DND-41 (cell line): ENCODE data around the gene CDT1.

Experiments used
- ATAC-seq: fragments of 200-7000 bp; cut with Tn5 transposase; 3 replicates; pipeline ENCODE4 v1.9.1; 2021; ENCODE audit warnings: low read depth; ENCODE audit not compliant: insufficient read depth
- DNase-seq: peaks from one replicate; pipeline ENCODE4 v3.0.0-alpha.2; 2020
- H2AFZ ChIP-seq: 2 replicates; pipeline ENCODE4 v1.6.0; 2012; ENCODE audit warnings: low read depth, low read length
- H3K27ac ChIP-seq: 2 replicates; pipeline ENCODE4 v1.5.1; 2012; ENCODE audit warnings: low read length, inconsistent platforms
- H3K27me3 ChIP-seq: fragments of 200-600 bp; sonication (generic); 2 replicates; pipeline ENCODE4 v1.6.0; 2012; ENCODE audit warnings: low read length, mild to moderate bottlenecking, inconsistent platforms; ENCODE audit not compliant: insufficient read depth, poor library complexity
- H3K36me3 ChIP-seq: 2 replicates; pipeline ENCODE4 v1.5.1; 2012; ENCODE audit warnings: low read length, inconsistent platforms; ENCODE audit not compliant: insufficient read depth
- H3K4me1 ChIP-seq: 2 replicates; pipeline ENCODE4 v1.5.1; 2012; ENCODE audit warnings: mild to moderate bottlenecking, low read length; ENCODE audit not compliant: insufficient read depth
- H3K4me2 ChIP-seq: 2 replicates; pipeline ENCODE4 v1.6.0; 2012; ENCODE audit warnings: mild to moderate bottlenecking, moderate library complexity, low read length, inconsistent platforms; ENCODE audit not compliant: insufficient read depth
- H3K4me3 ChIP-seq, 2 experiments: fragments of 200-600 bp in 1 of 2; shearing (Covaris generic) in 1 of 2; 2 replicates each; pipeline ENCODE4 v1.5.1; 2012 to 2016; ENCODE audit warnings: inconsistent platforms in 2 of 2, low read length in 2 of 2, mild to moderate bottlenecking in 2 of 2, low read depth in 1 of 2, moderate library complexity in 1 of 2
- H3K79me2 ChIP-seq: 2 replicates; pipeline ENCODE4 v1.6.0; 2012; ENCODE audit warnings: low read length, inconsistent platforms; ENCODE audit not compliant: insufficient read depth
- H3K9ac ChIP-seq: 2 replicates; pipeline ENCODE4 v1.6.0; 2012; ENCODE audit warnings: low read depth, mild to moderate bottlenecking, inconsistent platforms, low read length, moderate library complexity
- H3K9me3 ChIP-seq: 2 replicates; pipeline ENCODE4 v1.5.1; 2012; ENCODE audit warnings: low read length, moderate library complexity, mild to moderate bottlenecking, inconsistent platforms; ENCODE audit not compliant: insufficient read depth, severe bottlenecking
- H4K20me1 ChIP-seq: 2 replicates; pipeline ENCODE4 v1.6.0; 2012; ENCODE audit warnings: low read length; ENCODE audit not compliant: insufficient read depth
- CTCF ChIP-seq: IDR thresholded peaks from 2 replicates; pipeline ENCODE4 v1.5.1; 2012; ENCODE audit warnings: borderline replicate concordance, low read length, moderate library complexity, mild to moderate bottlenecking; ENCODE audit not compliant: poor library complexity, severe bottlenecking; ENCODE audit errors: extremely low read depth
- EZH2 ChIP-seq: IDR thresholded peaks from 3 replicates; pipeline ENCODE4 v1.6.1; 2012; ENCODE audit warnings: borderline replicate concordance, low read depth, mild to moderate bottlenecking, moderate library complexity, low read length, inconsistent platforms; ENCODE audit not compliant: severe bottlenecking

The CDT1 gene

DNA sequence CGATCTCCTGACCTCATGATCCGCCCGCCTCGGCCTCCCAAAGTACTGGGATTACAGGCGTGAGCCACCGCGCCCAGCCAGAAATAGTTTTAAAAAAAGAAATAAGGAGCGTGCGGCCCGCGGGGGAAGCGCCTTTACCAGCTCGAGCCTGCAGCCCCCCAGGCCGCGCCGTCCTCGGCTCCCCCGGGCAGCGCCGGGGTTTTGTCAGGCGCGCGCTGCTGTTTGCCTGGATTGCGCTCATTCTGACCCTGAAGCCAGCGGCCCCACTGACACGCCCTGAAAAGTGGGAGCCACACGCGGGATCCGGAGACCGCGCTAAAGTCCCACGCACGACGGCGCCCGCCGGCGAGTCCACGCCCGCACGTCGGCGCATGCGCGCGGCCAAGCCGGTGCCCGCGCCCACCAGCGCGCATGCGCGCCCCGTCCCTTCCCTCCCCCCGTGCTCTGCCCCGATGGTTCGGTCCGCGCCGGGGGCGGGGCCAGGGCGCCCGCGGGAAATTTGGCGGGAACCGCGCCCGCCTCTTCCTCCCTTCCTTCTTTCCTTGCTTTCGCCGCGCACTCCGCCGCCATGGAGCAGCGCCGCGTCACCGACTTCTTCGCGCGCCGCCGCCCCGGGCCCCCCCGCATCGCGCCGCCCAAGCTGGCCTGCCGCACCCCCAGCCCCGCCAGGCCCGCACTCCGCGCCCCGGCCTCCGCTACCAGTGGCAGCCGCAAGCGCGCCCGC lies at the start of gene CDT1:
CDT1 (plus strand) TSS at position 526 of the 724 bp plus-strand sequence; CDS start at position 569, 43 bp downstream.
- H3K4me3 ChIP-seq, result peak within 1 kb of the TSS; percentile 66 to 76
- peak within 1 kb of the TSS; percentile 95 for H3K27ac ChIP-seq
- no peaks in the 10 kb centered on the region for H3K27me3 ChIP-seq
- no peaks in the 10 kb centered on the region for H3K9me3 ChIP-seq
- H4K20me1 ChIP-seq, result peaks cover 44% of the 10 kb centered on the region
- peaks cover 66% of the 10 kb centered on the region for H3K36me3 ChIP-seq
- H3K4me2 ChIP-seq, result peak within 1 kb of the TSS; percentile 87
- ATAC-seq, result peak; percentile 4
- peaks cover 79% of the 10 kb centered on the region for H3K4me1 ChIP-seq
- peak within 1 kb of the TSS; percentile 59 for H2AFZ ChIP-seq
- peaks cover 75% of the 10 kb centered on the region for H3K79me2 ChIP-seq
- peak; percentile 89 for DNase-seq
- H3K9ac ChIP-seq, result peak within 1 kb of the TSS; percentile 90
- TF ChIP-seq EZH2 (no peak), CTCF (no peak)

- ATAC-seq, result no peak
- Histone ChIP-seq H3K27ac (no peak overlapping the region), H3K4me2 (no peak overlapping the region), H3K9ac (no peak overlapping the region), H3K9me3 (no peaks in the 10 kb centered on the region), H2AFZ (no peak overlapping the region), H3K4me1 (no peaks in the 10 kb centered on the region), H3K79me2 (peaks cover 76% of the 10 kb centered on the region), H3K36me3 (peaks cover 24% of the 10 kb centered on the region), H4K20me1 (peaks cover 77% of the 10 kb centered on the region), H3K4me3 (no peak overlapping the region), H3K27me3 (no peaks in the 10 kb centered on the region)
- no peak for DNase-seq
- no peak for TF ChIP-seq EZH2
- TF ChIP-seq CTCF, result no peak
Observed at GRCh38 chr16:88754109-88754911, 49.3 kb upstream of the CDT1 start.

- no peak overlapping the region for H2AFZ ChIP-seq
- H3K27ac ChIP-seq, result no peak overlapping the region
- no peak for TF ChIP-seq CTCF
- no peak for TF ChIP-seq EZH2
- no peak overlapping the region for H3K4me3 ChIP-seq
- H4K20me1 ChIP-seq, result peaks cover 86% of the 10 kb centered on the region
- peaks cover 24% of the 10 kb centered on the region for H3K36me3 ChIP-seq
- H3K9me3 ChIP-seq, result no peaks in the 10 kb centered on the region
- H3K79me2 ChIP-seq, result peaks cover 85% of the 10 kb centered on the region
- DNase-seq (no peak), ATAC-seq (no peak)
- H3K9ac ChIP-seq, result no peak overlapping the region
- no peaks in the 10 kb centered on the region for H3K27me3 ChIP-seq
- H3K4me1 ChIP-seq, result no peaks in the 10 kb centered on the region
- no peak overlapping the region for H3K4me2 ChIP-seq
Observed at GRCh38 chr16:88754912-88755744, 48.5 kb upstream of the CDT1 start.
